Astrocyte (in vitro differentiated cells and primary cell): ENCODE measurements around the gene SPACA7. TPM values are rescaled to one million over a fixed set of nuclear protein-coding genes. Genes with fewer than 3 reads are reported as not detected.

ENCODE experiments used
- DNase-seq: peaks from one replicate; pipeline ENCODE4 v3.0.0-alpha.2; 2010; ENCODE audit warnings: low read depth
- FAIRE-seq: peaks from 2 replicates; lab custom pipeline; 2011; peaks lifted over from hg19 to GRCh38; lab: Jason Lieb, UNC
- H2AFZ ChIP-seq: 2 replicates; pipeline ENCODE4 v1.6.0; 2012; ENCODE audit warnings: low read depth, low read length, inconsistent platforms
- H3K27ac ChIP-seq: 2 replicates; pipeline ENCODE4 v1.5.1; 2011; ENCODE audit warnings: low read depth, low read length, inconsistent platforms
- H3K27me3 ChIP-seq: 2 replicates; pipeline ENCODE4 v1.6.0; 2011; ENCODE audit warnings: low read length, inconsistent platforms; ENCODE audit not compliant: insufficient read depth
- H3K36me3 ChIP-seq: 2 replicates; pipeline ENCODE4 v1.5.1; 2011; ENCODE audit warnings: low read length, inconsistent platforms; ENCODE audit not compliant: insufficient read depth
- H3K4me1 ChIP-seq: 2 replicates; pipeline ENCODE4 v1.5.1; 2011; ENCODE audit warnings: low read length, inconsistent platforms; ENCODE audit not compliant: insufficient read depth
- H3K4me2 ChIP-seq: 2 replicates; pipeline ENCODE4 v1.6.0; 2012; ENCODE audit warnings: low read length, inconsistent platforms
- H3K4me3 ChIP-seq: 2 replicates; pipeline ENCODE4 v1.5.1; 2011; ENCODE audit warnings: low read depth, mild to moderate bottlenecking, low read length, inconsistent platforms; ENCODE audit not compliant: insufficient read depth
- H3K79me2 ChIP-seq: 2 replicates; pipeline ENCODE4 v1.6.0; 2012; ENCODE audit warnings: mild to moderate bottlenecking, low read length, inconsistent platforms; ENCODE audit not compliant: insufficient read depth
- H3K9ac ChIP-seq: 2 replicates; pipeline ENCODE4 v1.6.0; 2012; ENCODE audit warnings: mild to moderate bottlenecking, low read length, inconsistent platforms
- H3K9me3 ChIP-seq: 2 replicates; pipeline ENCODE4 v1.5.1; 2012; ENCODE audit warnings: low read depth, mild to moderate bottlenecking, low read length, inconsistent platforms; ENCODE audit not compliant: insufficient read depth
- H4K20me1 ChIP-seq: 2 replicates; pipeline ENCODE4 v1.6.0; 2012; ENCODE audit warnings: low read length, inconsistent platforms; ENCODE audit not compliant: insufficient read depth
- H3K27ac Mint-ChIP-seq: one replicate; pipeline ENCODE4 v1.8.0; 2021; ENCODE audit warnings: mild to moderate bottlenecking, mixed read lengths; ENCODE audit not compliant: unreplicated experiment
- H3K27me3 Mint-ChIP-seq: one replicate; pipeline ENCODE4 v1.8.0; 2021; ENCODE audit warnings: low read depth, mixed read lengths; ENCODE audit not compliant: unreplicated experiment
- H3K36me3 Mint-ChIP-seq: one replicate; pipeline ENCODE4 v1.8.0; 2021; ENCODE audit warnings: low read depth, mixed read lengths; ENCODE audit not compliant: unreplicated experiment
- H3K4me1 Mint-ChIP-seq: one replicate; pipeline ENCODE4 v1.8.0; 2021; ENCODE audit warnings: low read depth, mixed read lengths; ENCODE audit not compliant: unreplicated experiment
- H3K4me3 Mint-ChIP-seq: one replicate; pipeline ENCODE4 v1.8.0; 2021; ENCODE audit warnings: mild to moderate bottlenecking, moderate library complexity, mixed read lengths; ENCODE audit not compliant: unreplicated experiment
- H3K9me3 Mint-ChIP-seq: one replicate; pipeline ENCODE4 v1.8.0; 2021; ENCODE audit warnings: mild to moderate bottlenecking, mixed read lengths; ENCODE audit not compliant: unreplicated experiment
- CTCF ChIP-seq: IDR thresholded peaks from 2 replicates; pipeline ENCODE4 v1.5.1; 2011; ENCODE audit warnings: low read depth, mild to moderate bottlenecking, inconsistent platforms, low read length, moderate library complexity; ENCODE audit not compliant: insufficient read depth
- EZH2 ChIP-seq: IDR thresholded peaks from 2 replicates; pipeline ENCODE4 v1.6.1; 2012; ENCODE audit warnings: mild to moderate bottlenecking, low read length, inconsistent platforms; ENCODE audit not compliant: insufficient read depth
- total RNA-seq: library from RNA; stranded (reverse); gene quantifications from 2 replicates; pipeline ENCODE4 v1.2.1, GENCODE V29; 2021

Gene SPACA7
- total RNA-seq, 1 donor from 2014 or later, result not detected

DNA sequence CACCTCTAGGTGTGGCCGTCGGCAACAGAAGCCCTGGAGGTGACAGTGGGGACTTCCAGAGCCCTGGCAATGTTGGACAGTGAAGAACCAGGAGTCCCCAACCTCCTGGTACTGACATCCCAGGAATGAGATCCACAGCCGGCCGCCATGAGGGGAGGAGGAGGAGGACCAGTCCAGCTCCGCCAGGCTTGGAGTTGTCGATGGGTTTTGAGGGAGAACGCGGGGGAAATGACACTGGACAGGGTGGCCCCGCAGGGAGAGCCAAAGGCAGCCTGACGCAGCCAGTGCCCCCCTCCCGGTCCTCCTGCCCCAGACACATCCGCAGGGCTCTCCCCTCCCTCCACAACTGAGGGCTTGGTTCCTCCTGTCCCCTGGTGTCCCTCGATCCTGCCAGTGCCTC is 57.9 kb downstream of the SPACA7 start:
- TF ChIP-seq CTCF, result no peak
- no peak for TF ChIP-seq EZH2

GRCh38 chr13:112434937-112435523 is 58.9 kb downstream of the SPACA7 start:
- Histone ChIP-seq H2AFZ (no peak overlapping the region), H3K27me3 (no peaks in the 10 kb centered on the region), H3K36me3 (no peaks in the 10 kb centered on the region), H3K9me3 (peaks cover 6% of the 10 kb centered on the region), H3K9ac (no peak overlapping the region), H3K4me1 (no peaks in the 10 kb centered on the region), H4K20me1 (no peaks in the 10 kb centered on the region), H3K4me3 (no peak overlapping the region), H3K4me2 (no peak overlapping the region), H3K27ac (no peak overlapping the region), H3K79me2 (no peaks in the 10 kb centered on the region)
- Mint-ChIP-seq H3K9me3 (peaks cover 29% of the 10 kb centered on the region), H3K27ac (no peak overlapping the region), H3K4me3 (no peak overlapping the region), H3K4me1 (no peaks in the 10 kb centered on the region), H3K36me3 (no peaks in the 10 kb centered on the region), H3K27me3 (peaks cover 33% of the 10 kb centered on the region)
- FAIRE-seq (no peak), DNase-seq (no peak)
- TF ChIP-seq CTCF (no peak), EZH2 (no peak)

More for the DNA sequence above, 57.9 kb downstream of the SPACA7 start:
- H3K79me2 ChIP-seq, result no peaks in the 10 kb centered on the region
- Mint-ChIP-seq H3K4me1 (no peaks in the 10 kb centered on the region), H3K27me3 (peaks cover 25% of the 10 kb centered on the region), H3K36me3 (no peaks in the 10 kb centered on the region), H3K9me3 (peaks cover 26% of the 10 kb centered on the region), H3K4me3 (no peak overlapping the region), H3K27ac (no peak overlapping the region)
- peaks cover 7% of the 10 kb centered on the region for H3K9me3 ChIP-seq
- FAIRE-seq (no peak), DNase-seq (no peak)
- H3K27ac ChIP-seq, result no peak overlapping the region
- H3K4me1 ChIP-seq, result no peaks in the 10 kb centered on the region
- H3K36me3 ChIP-seq, result no peaks in the 10 kb centered on the region
- no peak overlapping the region for H3K4me3 ChIP-seq
- H3K4me2 ChIP-seq, result no peak overlapping the region
- H3K27me3 ChIP-seq, result no peaks in the 10 kb centered on the region
- no peak overlapping the region for H2AFZ ChIP-seq
- no peak overlapping the region for H3K9ac ChIP-seq
- no peaks in the 10 kb centered on the region for H4K20me1 ChIP-seq

GRCh38 chr13:112435973-112436372 is 59.8 kb downstream of the SPACA7 start:
- Histone ChIP-seq H3K79me2 (no peaks in the 10 kb centered on the region), H3K9me3 (peaks cover 5% of the 10 kb centered on the region), H3K36me3 (no peaks in the 10 kb centered on the region), H3K4me3 (no peak overlapping the region), H3K27me3 (no peaks in the 10 kb centered on the region), H3K27ac (no peak overlapping the region), H3K9ac (no peak overlapping the region), H3K4me2 (no peak overlapping the region), H4K20me1 (no peaks in the 10 kb centered on the region), H2AFZ (no peak overlapping the region), H3K4me1 (no peaks in the 10 kb centered on the region)
- TF ChIP-seq EZH2 (no peak), CTCF (no peak)
- FAIRE-seq (no peak), DNase-seq (no peak)
- Mint-ChIP-seq H3K9me3 (peaks cover 32% of the 10 kb centered on the region), H3K36me3 (no peaks in the 10 kb centered on the region), H3K4me3 (no peak overlapping the region), H3K27ac (no peak overlapping the region), H3K27me3 (peaks cover 42% of the 10 kb centered on the region), H3K4me1 (no peaks in the 10 kb centered on the region)
